ENCODE data around the gene HDGFL3. TPM values are rescaled to one million over a fixed set of nuclear protein-coding genes. Genes with fewer than 3 reads are reported as not detected.

HDGFL3 gene
- total RNA-seq, 1 experiment from 2014 or later, result 39.0 TPM

- peaks cover 2% of the 10 kb centered on the region; the same call in 1 of the 2 replicates for H3K36me3 ChIP-seq (replicated peaks; ENCODE audit: control insufficient read depth, insufficient read depth, low read length)
- DNase-seq, result no peak
- no peaks in the 10 kb centered on the region for H3K27me3 ChIP-seq (ENCODE audit: control insufficient read depth, insufficient read depth, low read length)
These were observed 77.8 kb downstream of the HDGFL3 start for GRCh38 chr15:83129791-83130190.

GRCh38 chr15:83127547-83128150 is 80.0 kb downstream of the HDGFL3 start:
- peaks cover 2% of the 10 kb centered on the region; the same call in 1 of the 2 replicates for H3K36me3 ChIP-seq (replicated peaks; ENCODE audit: control insufficient read depth, insufficient read depth, low read length)
- no peak for DNase-seq
- H3K27me3 ChIP-seq (ENCODE audit: control insufficient read depth, insufficient read depth, low read length), result no peaks in the 10 kb centered on the region
- no peak overlapping the region for H3K4me3 ChIP-seq (ENCODE audit: insufficient read depth, low read depth, low read length)

More at GRCh38 chr15:83129791-83130190, 77.8 kb downstream of the HDGFL3 start:
- no peak overlapping the region for H3K4me3 ChIP-seq (ENCODE audit: insufficient read depth, low read depth, low read length)

GRCh38 chr15:83123529-83123928 is 84.1 kb downstream of the HDGFL3 start:
- H3K27me3 ChIP-seq (ENCODE audit: control insufficient read depth, insufficient read depth, low read length), result no peaks in the 10 kb centered on the region
- DNase-seq, result no peak
- no peak overlapping the region for H3K4me3 ChIP-seq (ENCODE audit: insufficient read depth, low read depth, low read length)
- H3K36me3 ChIP-seq (replicated peaks; ENCODE audit: control insufficient read depth, insufficient read depth, low read length), result no peaks in the 10 kb centered on the region

- no peaks in the 10 kb centered on the region for H3K36me3 ChIP-seq (replicated peaks; ENCODE audit: control insufficient read depth, insufficient read depth, low read length)
- no peak overlapping the region for H3K4me3 ChIP-seq (ENCODE audit: insufficient read depth, low read depth, low read length)
- no peaks in the 10 kb centered on the region for H3K27me3 ChIP-seq (ENCODE audit: control insufficient read depth, insufficient read depth, low read length)
- no peak for DNase-seq
These were observed 87.5 kb downstream of the HDGFL3 start for GRCh38 chr15:83119968-83120581.

- DNase-seq, result no peak
- Histone ChIP-seq H3K27me3 (ENCODE audit: control insufficient read depth, insufficient read depth, low read length) (no peaks in the 10 kb centered on the region), H3K4me3 (ENCODE audit: insufficient read depth, low read depth, low read length) (no peak overlapping the region)
These were observed 88.7 kb downstream of the HDGFL3 start for GRCh38 chr15:83118968-83119367.

GRCh38 chr15:83118291-83118827 is 89.3 kb downstream of the HDGFL3 start:
- H3K27me3 ChIP-seq (ENCODE audit: control insufficient read depth, insufficient read depth, low read length), result no peaks in the 10 kb centered on the region
- no peaks in the 10 kb centered on the region; the same call in 1 of the 2 replicates for H3K36me3 ChIP-seq (replicated peaks; ENCODE audit: control insufficient read depth, insufficient read depth, low read length)
- no peak for DNase-seq
- H3K4me3 ChIP-seq (ENCODE audit: insufficient read depth, low read depth, low read length), result no peak overlapping the region

More at GRCh38 chr15:83118968-83119367, 88.7 kb downstream of the HDGFL3 start:
- no peaks in the 10 kb centered on the region; the same call in 1 of the 2 replicates for H3K36me3 ChIP-seq (replicated peaks; ENCODE audit: control insufficient read depth, insufficient read depth, low read length)

- no peak for DNase-seq
- H3K27me3 ChIP-seq (ENCODE audit: control insufficient read depth, insufficient read depth, low read length), result no peaks in the 10 kb centered on the region
- H3K4me3 ChIP-seq (ENCODE audit: insufficient read depth, low read depth, low read length), result no peak overlapping the region
- no peaks in the 10 kb centered on the region; the same call in 1 of the 2 replicates for H3K36me3 ChIP-seq (replicated peaks; ENCODE audit: control insufficient read depth, insufficient read depth, low read length)
These were observed 91.6 kb downstream of the HDGFL3 start for GRCh38 chr15:83115831-83116565.

GRCh38 chr15:83115410-83115809 is 92.2 kb downstream of the HDGFL3 start:
- DNase-seq, result no peak
- H3K36me3 ChIP-seq (replicated peaks; ENCODE audit: control insufficient read depth, insufficient read depth, low read length), result no peaks in the 10 kb centered on the region; the same call in 1 of the 2 replicates
- H3K4me3 ChIP-seq (ENCODE audit: insufficient read depth, low read depth, low read length), result no peak overlapping the region
- H3K27me3 ChIP-seq (ENCODE audit: control insufficient read depth, insufficient read depth, low read length), result no peaks in the 10 kb centered on the region

- H3K27me3 ChIP-seq (ENCODE audit: control insufficient read depth, insufficient read depth, low read length), result no peaks in the 10 kb centered on the region
These were observed 92.8 kb downstream of the HDGFL3 start for GRCh38 chr15:83114856-83115255.

GRCh38 chr15:83113881-83114674 is 93.5 kb downstream of the HDGFL3 start:
- Histone ChIP-seq H3K36me3 (replicated peaks; ENCODE audit: control insufficient read depth, insufficient read depth, low read length) (no peaks in the 10 kb centered on the region; the same call in 1 of the 2 replicates), H3K4me3 (ENCODE audit: insufficient read depth, low read depth, low read length) (no peak overlapping the region), H3K27me3 (ENCODE audit: control insufficient read depth, insufficient read depth, low read length) (peaks cover 2% of the 10 kb centered on the region; the same call in 1 of the 2 replicates)
- no peak for DNase-seq

More at GRCh38 chr15:83114856-83115255, 92.8 kb downstream of the HDGFL3 start:
- Histone ChIP-seq H3K36me3 (replicated peaks; ENCODE audit: control insufficient read depth, insufficient read depth, low read length) (no peaks in the 10 kb centered on the region; the same call in 1 of the 2 replicates), H3K4me3 (ENCODE audit: insufficient read depth, low read depth, low read length) (no peak overlapping the region)
- DNase-seq, result no peak

- DNase-seq, result no peak
- Histone ChIP-seq H3K27me3 (ENCODE audit: control insufficient read depth, insufficient read depth, low read length) (peaks cover 9% of the 10 kb centered on the region), H3K36me3 (replicated peaks; ENCODE audit: control insufficient read depth, insufficient read depth, low read length) (no peaks in the 10 kb centered on the region; the same call in 1 of the 2 replicates), H3K4me3 (ENCODE audit: insufficient read depth, low read depth, low read length) (no peak overlapping the region)
These were observed 94.7 kb downstream of the HDGFL3 start for GRCh38 chr15:83112956-83113299.

GRCh38 chr15:83112233-83112955 is 95.2 kb downstream of the HDGFL3 start:
- no peak overlapping the region for H3K4me3 ChIP-seq (ENCODE audit: insufficient read depth, low read depth, low read length)
- no peaks in the 10 kb centered on the region; the same call in 1 of the 2 replicates for H3K36me3 ChIP-seq (replicated peaks; ENCODE audit: control insufficient read depth, insufficient read depth, low read length)
- peaks cover 14% of the 10 kb centered on the region for H3K27me3 ChIP-seq (ENCODE audit: control insufficient read depth, insufficient read depth, low read length)
- DNase-seq, result no peak

- no peak overlapping the region for H3K4me3 ChIP-seq (ENCODE audit: insufficient read depth, low read depth, low read length)
- H3K36me3 ChIP-seq (replicated peaks; ENCODE audit: control insufficient read depth, insufficient read depth, low read length), result no peaks in the 10 kb centered on the region; the same call in 1 of the 2 replicates
- peaks cover 23% of the 10 kb centered on the region for H3K27me3 ChIP-seq (ENCODE audit: control insufficient read depth, insufficient read depth, low read length)
- DNase-seq, result no peak
These were observed 96.5 kb downstream of the HDGFL3 start for GRCh38 chr15:83111149-83111548.
